Stomach smooth muscle (tissue), 2 donors: Measurements from ENCODE around the gene AP5Z1.
"Not testable (repeated sequence)": the region's sequence is repeated elsewhere in the genome, so short reads cannot be mapped to it uniquely, and the experiment has no call there.

ENCODE experiments used
- H3K27ac ChIP-seq: one replicate; pipeline ENCODE4 v1.7.0; 2013; ENCODE audit warnings: mild to moderate bottlenecking, low read length, inconsistent platforms
- H3K27me3 ChIP-seq, 2 donors: one replicate each; pipeline ENCODE4 v1.7.0; 2013; ENCODE audit warnings: low read length in 2 of 2; ENCODE audit not compliant: insufficient read depth in 2 of 2, control insufficient read depth in 1 of 2
- H3K36me3 ChIP-seq, 2 donors: one replicate each; pipeline ENCODE4 v1.7.0; 2013; ENCODE audit warnings: low read length in 2 of 2; ENCODE audit not compliant: control insufficient read depth in 2 of 2, insufficient read depth in 2 of 2
- H3K4me1 ChIP-seq: one replicate; pipeline ENCODE4 v1.7.0; 2013; ENCODE audit warnings: low read length; ENCODE audit not compliant: control insufficient read depth, insufficient read depth
- H3K4me3 ChIP-seq, 2 donors: one replicate each; pipeline ENCODE4 v1.7.0; 2013; ENCODE audit warnings: low read length in 2 of 2
- H3K9ac ChIP-seq, 2 donors: one replicate each; pipeline ENCODE4 v1.7.0; 2013; ENCODE audit warnings: low read length in 2 of 2, mild to moderate bottlenecking in 1 of 2
- H3K9me3 ChIP-seq, 2 donors: one replicate each; pipeline ENCODE4 v1.7.0; 2013; ENCODE audit warnings: low read length in 2 of 2; ENCODE audit not compliant: control insufficient read depth in 2 of 2
- donor health status: healthy.
- donor health status: Pancreatic carcinoma.

Gene AP5Z1

GRCh38 chr7:4797858-4798705 lies 22.7 kb downstream of the AP5Z1 start:
- Histone ChIP-seq H3K9ac (no peak overlapping the region), H3K27me3 (no peaks in the 10 kb centered on the region), H3K27ac (no peak overlapping the region), H3K4me1 (peaks cover 5% of the 10 kb centered on the region), H3K4me3 (no peak overlapping the region), H3K9me3 (no peaks in the 10 kb centered on the region), H3K36me3 (no peaks in the 10 kb centered on the region)

GRCh38 chr7:4798706-4799235 lies 23.3 kb downstream of the AP5Z1 start:
- Histone ChIP-seq H3K36me3 (no peaks in the 10 kb centered on the region), H3K4me3 (no peak overlapping the region), H3K4me1 (peaks cover 5% of the 10 kb centered on the region), H3K27me3 (no peaks in the 10 kb centered on the region), H3K27ac (no peak overlapping the region), H3K9me3 (no peaks in the 10 kb centered on the region), H3K9ac (no peak overlapping the region)

GRCh38 chr7:4799508-4800268 lies 24.3 kb downstream of the AP5Z1 start:
- Histone ChIP-seq H3K9me3 (no peaks in the 10 kb centered on the region), H3K27me3 (no peaks in the 10 kb centered on the region), H3K27ac (no peak overlapping the region), H3K4me3 (no peak overlapping the region), H3K36me3 (no peaks in the 10 kb centered on the region), H3K9ac (no peak overlapping the region), H3K4me1 (peaks cover 5% of the 10 kb centered on the region)

- Histone ChIP-seq H3K9me3 (no peaks in the 10 kb centered on the region), H3K4me3 (no peak overlapping the region), H3K27me3 (no peaks in the 10 kb centered on the region), H3K27ac (no peak overlapping the region), H3K4me1 (peaks cover 5% of the 10 kb centered on the region), H3K9ac (no peak overlapping the region), H3K36me3 (no peaks in the 10 kb centered on the region)
These were observed 25.1 kb downstream of the AP5Z1 start for GRCh38 chr7:4800487-4800886.

GRCh38 chr7:4800926-4801838 lies 25.8 kb downstream of the AP5Z1 start:
- Histone ChIP-seq H3K4me1 (peaks cover 5% of the 10 kb centered on the region), H3K27me3 (peaks cover 0 to 5% of the 10 kb centered on the region in 2 donors), H3K9ac (no peak overlapping the region), H3K9me3 (no peaks in the 10 kb centered on the region), H3K4me3 (no peak overlapping the region), H3K36me3 (no peaks in the 10 kb centered on the region), H3K27ac (no peak overlapping the region)

- Histone ChIP-seq H3K27ac (no peak overlapping the region), H3K4me3 (no peak overlapping the region), H3K27me3 (peaks cover 0 to 5% of the 10 kb centered on the region in 2 donors), H3K4me1 (peaks cover 5% of the 10 kb centered on the region), H3K9ac (no peak overlapping the region), H3K36me3 (no peaks in the 10 kb centered on the region), H3K9me3 (no peaks in the 10 kb centered on the region)
These were observed 26.4 kb downstream of the AP5Z1 start for GRCh38 chr7:4801839-4802231.

- not testable (repeated sequence) for H3K4me1 ChIP-seq, H3K36me3 ChIP-seq, H3K9me3 ChIP-seq, H3K27me3 ChIP-seq, H3K27ac ChIP-seq, H3K4me3 ChIP-seq, H3K9ac ChIP-seq
These were observed 27.2 kb downstream of the AP5Z1 start for GRCh38 chr7:4802577-4802976.

GRCh38 chr7:4803397-4804241 lies 28.2 kb downstream of the AP5Z1 start:
- Histone ChIP-seq H3K36me3 (no peaks in the 10 kb centered on the region), H3K9ac (no peak overlapping the region), H3K4me3 (no peak overlapping the region), H3K9me3 (no peaks in the 10 kb centered on the region), H3K27ac (no peak overlapping the region), H3K27me3 (peaks cover 0 to 5% of the 10 kb centered on the region in 2 donors), H3K4me1 (peaks cover 3% of the 10 kb centered on the region)

- Histone ChIP-seq H3K4me1 (peaks cover 3% of the 10 kb centered on the region), H3K36me3 (no peaks in the 10 kb centered on the region), H3K9ac (no peak overlapping the region), H3K27ac (no peak overlapping the region), H3K27me3 (peaks cover 0 to 7% of the 10 kb centered on the region in 2 donors), H3K9me3 (no peaks in the 10 kb centered on the region), H3K4me3 (no peak overlapping the region)
These were observed 29.9 kb downstream of the AP5Z1 start for GRCh38 chr7:4805110-4805983.
